ENCODE measurements around the gene INO80C.

The INO80C gene

DNA sequence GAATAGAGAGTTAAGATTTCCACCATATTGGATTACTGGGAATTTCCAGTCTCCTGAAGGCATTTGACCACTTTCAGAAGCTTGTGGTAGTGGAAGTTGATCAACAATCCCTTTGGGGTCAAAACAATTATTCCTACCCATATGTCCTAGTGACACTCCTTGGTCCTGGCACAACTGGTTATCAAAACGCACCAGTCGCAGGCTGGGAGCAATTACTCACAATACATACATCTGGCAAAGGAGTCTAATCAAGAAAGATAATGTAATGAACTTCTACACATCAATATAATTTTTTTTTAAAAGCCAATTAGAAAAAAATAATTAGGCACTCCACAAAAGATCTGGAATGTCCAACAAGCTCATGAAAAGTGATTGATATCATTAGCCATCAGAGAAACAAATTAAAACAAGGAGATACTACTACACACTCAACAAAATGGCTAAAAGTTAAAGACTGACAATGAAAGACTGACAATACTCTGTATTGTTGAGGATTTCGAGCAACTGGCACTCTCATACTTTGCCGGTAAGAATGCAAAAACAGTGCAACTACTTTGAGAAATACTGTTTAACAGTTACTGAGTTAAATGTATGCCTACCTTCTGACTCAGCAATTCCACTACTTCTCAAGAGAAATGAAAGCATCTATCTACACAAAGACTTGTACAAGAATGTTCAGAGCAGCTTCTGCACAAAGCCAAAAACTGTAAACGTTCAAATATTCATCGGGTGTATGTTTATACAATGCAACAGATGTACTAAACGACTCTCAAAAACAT lies 2.0 kb downstream of the INO80C start:
- Histone ChIP-seq H3K4me2 (ENCODE audit: low read depth, low read length) (no peak overlapping the region), H3K27me3 (replicated peaks; ENCODE audit: insufficient read depth, low read length) (no peaks in the 10 kb centered on the region), H3K27ac (ENCODE audit: low read length) (no peak overlapping the region), H3F3A (ENCODE audit: insufficient read depth, low read length) (no peaks in the 10 kb centered on the region), H3K4me1 (ENCODE audit: low read length) (peaks cover 8% of the 10 kb centered on the region; the same call in 1 of the 2 replicates), H3K4me3 (ENCODE audit: low read length) (no peak overlapping the region), H3K9me2 (replicated peaks; ENCODE audit: insufficient read depth, low read length) (no peaks in the 10 kb centered on the region), H3K79me2 (ENCODE audit: low read length) (no peaks in the 10 kb centered on the region), H2AFZ (ENCODE audit: low read length) (no peak overlapping the region), H3K9ac (ENCODE audit: low read length) (no peak overlapping the region), H4K20me1 (ENCODE audit: insufficient read depth, low read length) (no peaks in the 10 kb centered on the region), H3K36me3 (replicated peaks; ENCODE audit: insufficient read depth, low read length) (no peaks in the 10 kb centered on the region), H3K9me3 (replicated peaks; ENCODE audit: insufficient read depth, low read length) (no peaks in the 10 kb centered on the region)
- TF ChIP-seq, protein P1, sequence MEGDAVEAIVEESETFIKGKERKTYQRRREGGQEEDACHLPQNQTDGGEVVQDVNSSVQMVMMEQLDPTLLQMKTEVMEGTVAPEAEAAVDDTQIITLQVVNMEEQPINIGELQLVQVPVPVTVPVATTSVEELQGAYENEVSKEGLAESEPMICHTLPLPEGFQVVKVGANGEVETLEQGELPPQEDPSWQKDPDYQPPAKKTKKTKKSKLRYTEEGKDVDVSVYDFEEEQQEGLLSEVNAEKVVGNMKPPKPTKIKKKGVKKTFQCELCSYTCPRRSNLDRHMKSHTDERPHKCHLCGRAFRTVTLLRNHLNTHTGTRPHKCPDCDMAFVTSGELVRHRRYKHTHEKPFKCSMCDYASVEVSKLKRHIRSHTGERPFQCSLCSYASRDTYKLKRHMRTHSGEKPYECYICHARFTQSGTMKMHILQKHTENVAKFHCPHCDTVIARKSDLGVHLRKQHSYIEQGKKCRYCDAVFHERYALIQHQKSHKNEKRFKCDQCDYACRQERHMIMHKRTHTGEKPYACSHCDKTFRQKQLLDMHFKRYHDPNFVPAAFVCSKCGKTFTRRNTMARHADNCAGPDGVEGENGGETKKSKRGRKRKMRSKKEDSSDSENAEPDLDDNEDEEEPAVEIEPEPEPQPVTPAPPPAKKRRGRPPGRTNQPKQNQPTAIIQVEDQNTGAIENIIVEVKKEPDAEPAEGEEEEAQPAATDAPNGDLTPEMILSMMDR (IDR thresholded peaks at IDR 0.05; ENCODE audit: low read length): no peak
- no peak for TF ChIP-seq EZH2phosphoT487 (IDR thresholded peaks at IDR 0.05; ENCODE audit: low read length)
- TF ChIP-seq EZH2 (optimal IDR thresholded peaks at IDR 0.05; ENCODE audit: low read depth, low read length): no peak
- no peak for DNase-seq

DNA sequence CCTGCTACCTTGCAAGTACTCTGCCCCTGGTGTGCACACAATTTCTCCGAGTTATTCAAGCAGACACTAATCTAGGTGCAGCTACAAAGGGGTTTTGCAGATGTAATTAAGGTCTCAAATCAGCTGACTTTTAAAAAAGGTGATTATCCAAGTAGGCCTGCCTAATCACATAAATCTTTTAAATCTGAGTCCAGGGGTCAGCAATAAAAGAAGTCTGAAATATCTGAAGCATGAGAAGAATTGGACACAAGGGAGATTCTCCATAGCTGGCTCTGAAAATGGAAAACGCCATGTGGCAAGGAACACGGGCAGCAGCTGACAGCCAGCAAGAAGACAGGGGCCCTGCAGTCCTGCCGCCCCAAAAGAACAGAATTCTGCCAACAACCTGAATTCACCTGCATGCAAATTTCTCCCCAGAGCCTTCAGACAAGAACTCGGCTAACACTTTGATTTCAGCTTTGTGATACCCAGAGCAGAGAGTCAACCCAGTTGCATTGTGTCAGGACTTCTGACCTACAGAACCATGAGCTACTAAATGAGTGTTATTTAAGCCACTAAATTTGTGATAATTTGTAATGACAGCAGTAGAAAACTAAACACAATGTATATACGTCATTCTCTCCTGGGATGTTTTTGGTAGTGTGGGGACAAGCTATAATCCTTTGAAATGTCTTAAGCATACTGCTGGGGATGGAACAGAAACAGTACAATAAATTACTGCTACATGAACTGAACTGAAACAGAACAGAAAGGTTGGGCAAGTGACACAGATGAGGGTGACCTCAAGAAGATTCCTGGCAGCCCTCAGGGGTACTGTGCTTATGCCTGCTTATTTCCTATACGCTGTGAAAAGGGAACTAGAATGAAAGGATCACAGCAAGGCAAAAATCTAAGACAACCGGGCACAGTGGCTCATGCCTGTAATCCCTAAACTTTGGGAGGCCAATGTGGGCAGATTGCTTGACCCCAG lies 3.2 kb downstream of the INO80C start:
- no peak for DNase-seq
- Histone ChIP-seq H3K9me3 (replicated peaks; ENCODE audit: insufficient read depth, low read length) (no peaks in the 10 kb centered on the region), H3K9me2 (replicated peaks; ENCODE audit: insufficient read depth, low read length) (no peaks in the 10 kb centered on the region), H3K27ac (ENCODE audit: low read length) (no peak overlapping the region), H4K20me1 (ENCODE audit: insufficient read depth, low read length) (no peaks in the 10 kb centered on the region), H3K4me3 (ENCODE audit: low read length) (no peak overlapping the region), H3K4me1 (ENCODE audit: low read length) (peaks cover 8% of the 10 kb centered on the region; the same call in 1 of the 2 replicates), H3K4me2 (ENCODE audit: low read depth, low read length) (no peak overlapping the region), H2AFZ (ENCODE audit: low read length) (no peak overlapping the region), H3K79me2 (ENCODE audit: low read length) (no peaks in the 10 kb centered on the region), H3K27me3 (replicated peaks; ENCODE audit: insufficient read depth, low read length) (no peaks in the 10 kb centered on the region), H3K36me3 (replicated peaks; ENCODE audit: insufficient read depth, low read length) (no peaks in the 10 kb centered on the region), H3K9ac (ENCODE audit: low read length) (no peak overlapping the region), H3F3A (ENCODE audit: insufficient read depth, low read length) (no peaks in the 10 kb centered on the region)
- TF ChIP-seq, protein P1 (IDR thresholded peaks at IDR 0.05; ENCODE audit: low read length): no peak
- TF ChIP-seq EZH2phosphoT487 (IDR thresholded peaks at IDR 0.05; ENCODE audit: low read length) (no peak), EZH2 (optimal IDR thresholded peaks at IDR 0.05; ENCODE audit: low read depth, low read length) (no peak)

DNA sequence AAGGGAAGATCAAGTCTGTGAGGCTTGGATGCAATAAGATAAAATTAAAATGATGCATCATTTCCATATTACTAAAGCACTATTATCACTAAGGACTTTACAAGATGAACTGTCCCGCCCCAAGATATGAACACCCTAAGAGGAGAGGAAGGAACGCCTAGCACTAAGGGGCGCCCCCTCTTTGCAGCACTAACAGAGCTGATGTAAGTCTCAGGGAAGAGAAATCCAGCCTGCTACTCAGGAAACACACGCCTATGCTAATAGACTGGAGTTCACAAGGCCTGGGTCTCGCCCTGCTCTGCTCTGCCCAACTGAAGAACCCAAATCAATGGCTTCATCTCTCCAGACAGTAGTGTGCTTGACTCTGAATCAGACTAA lies 6.1 kb downstream of the INO80C start:
- Histone ChIP-seq H3K9ac (ENCODE audit: low read length) (no peak overlapping the region), H3K27me3 (replicated peaks; ENCODE audit: insufficient read depth, low read length) (no peaks in the 10 kb centered on the region), H3K4me2 (ENCODE audit: low read depth, low read length) (no peak overlapping the region), H3K4me3 (ENCODE audit: low read length) (no peak overlapping the region), H3K9me3 (replicated peaks; ENCODE audit: insufficient read depth, low read length) (no peaks in the 10 kb centered on the region), H4K20me1 (ENCODE audit: insufficient read depth, low read length) (no peaks in the 10 kb centered on the region), H3K27ac (ENCODE audit: low read length) (no peak overlapping the region), H3F3A (ENCODE audit: insufficient read depth, low read length) (no peaks in the 10 kb centered on the region), H3K36me3 (replicated peaks; ENCODE audit: insufficient read depth, low read length) (no peaks in the 10 kb centered on the region), H2AFZ (ENCODE audit: low read length) (no peak overlapping the region), H3K4me1 (ENCODE audit: low read length) (peaks cover 5% of the 10 kb centered on the region; the same call in 1 of the 2 replicates), H3K9me2 (replicated peaks; ENCODE audit: insufficient read depth, low read length) (no peaks in the 10 kb centered on the region), H3K79me2 (ENCODE audit: low read length) (no peaks in the 10 kb centered on the region)
- DNase-seq: no peak
- no peak for TF ChIP-seq EZH2phosphoT487 (IDR thresholded peaks at IDR 0.05; ENCODE audit: low read length)
- no peak for TF ChIP-seq EZH2 (optimal IDR thresholded peaks at IDR 0.05; ENCODE audit: low read depth, low read length)
- TF ChIP-seq, protein P1 (IDR thresholded peaks at IDR 0.05; ENCODE audit: low read length): no peak
